C4-2B (cell line): ENCODE data around the gene OR13C5.

Source experiments
- H3K27ac ChIP-seq: fragments of 450-650 bp; 2 replicates; pipeline ENCODE4 v1.5.1; 2017
- ZFX ChIP-seq: fragments of 450-650 bp; IDR thresholded peaks from 2 replicates; pipeline ENCODE4 v1.6.1; 2017
- TF ChIP-seq, protein P1 (sequence below): fragments of 450-650 bp; conservative IDR thresholded peaks from 2 replicates; pipeline ENCODE4 v1.5.1; 2017; ENCODE audit warnings: mild to moderate bottlenecking

The OR13C5 gene

GRCh38 chr9:104575456-104575855 is 23.8 kb downstream of the OR13C5 start:
- H3K27ac ChIP-seq: no peak overlapping the region
- TF ChIP-seq ZFX: no peak
- TF ChIP-seq, protein P1, sequence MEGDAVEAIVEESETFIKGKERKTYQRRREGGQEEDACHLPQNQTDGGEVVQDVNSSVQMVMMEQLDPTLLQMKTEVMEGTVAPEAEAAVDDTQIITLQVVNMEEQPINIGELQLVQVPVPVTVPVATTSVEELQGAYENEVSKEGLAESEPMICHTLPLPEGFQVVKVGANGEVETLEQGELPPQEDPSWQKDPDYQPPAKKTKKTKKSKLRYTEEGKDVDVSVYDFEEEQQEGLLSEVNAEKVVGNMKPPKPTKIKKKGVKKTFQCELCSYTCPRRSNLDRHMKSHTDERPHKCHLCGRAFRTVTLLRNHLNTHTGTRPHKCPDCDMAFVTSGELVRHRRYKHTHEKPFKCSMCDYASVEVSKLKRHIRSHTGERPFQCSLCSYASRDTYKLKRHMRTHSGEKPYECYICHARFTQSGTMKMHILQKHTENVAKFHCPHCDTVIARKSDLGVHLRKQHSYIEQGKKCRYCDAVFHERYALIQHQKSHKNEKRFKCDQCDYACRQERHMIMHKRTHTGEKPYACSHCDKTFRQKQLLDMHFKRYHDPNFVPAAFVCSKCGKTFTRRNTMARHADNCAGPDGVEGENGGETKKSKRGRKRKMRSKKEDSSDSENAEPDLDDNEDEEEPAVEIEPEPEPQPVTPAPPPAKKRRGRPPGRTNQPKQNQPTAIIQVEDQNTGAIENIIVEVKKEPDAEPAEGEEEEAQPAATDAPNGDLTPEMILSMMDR: no peak

GRCh38 chr9:104572612-104573011 is 26.6 kb downstream of the OR13C5 start:
- no peak overlapping the region for H3K27ac ChIP-seq
- TF ChIP-seq ZFX: no peak
- TF ChIP-seq, protein P1: no peak

GRCh38 chr9:104568868-104569267 is 30.3 kb downstream of the OR13C5 start, which contains the start of gene OR13C8:
Gene OR13C8 (plus strand): TSS chr9:104569168. CDS start chr9:104569168, 0 bp downstream.
- no peak within 1 kb of the TSS for H3K27ac ChIP-seq
- TF ChIP-seq, protein P1: no peak

- TF ChIP-seq ZFX: no peak
- TF ChIP-seq, protein P1: no peak
- no peak overlapping the region for H3K27ac ChIP-seq
These were observed 34.9 kb downstream of the OR13C5 start for GRCh38 chr9:104564358-104564757.

GRCh38 chr9:104556830-104557634 is 42.2 kb downstream of the OR13C5 start:
- TF ChIP-seq ZFX: no peak
- TF ChIP-seq, protein P1: no peak
- no peak overlapping the region for H3K27ac ChIP-seq

DNA sequence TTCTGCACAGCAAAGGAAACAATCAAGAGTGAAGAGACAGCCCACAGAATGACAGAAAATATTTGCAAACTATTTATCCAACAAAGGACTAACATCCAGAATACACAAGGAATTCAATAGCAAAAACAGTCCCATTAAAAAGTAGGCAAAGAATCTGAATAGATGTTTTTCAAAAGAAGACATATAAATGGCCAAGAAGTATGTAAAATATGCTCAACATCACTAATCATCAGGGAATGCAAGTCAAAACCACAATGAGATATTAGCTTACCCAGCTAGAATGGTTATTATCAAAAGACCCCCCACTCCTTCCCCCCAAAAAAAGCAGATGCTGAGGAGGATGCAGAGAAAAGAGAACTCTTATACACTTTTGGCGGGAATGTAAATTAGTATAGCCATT is 43.7 kb downstream of the OR13C5 start:
- H3K27ac ChIP-seq: no peak overlapping the region
- TF ChIP-seq, protein P1: no peak
- TF ChIP-seq ZFX: no peak

DNA sequence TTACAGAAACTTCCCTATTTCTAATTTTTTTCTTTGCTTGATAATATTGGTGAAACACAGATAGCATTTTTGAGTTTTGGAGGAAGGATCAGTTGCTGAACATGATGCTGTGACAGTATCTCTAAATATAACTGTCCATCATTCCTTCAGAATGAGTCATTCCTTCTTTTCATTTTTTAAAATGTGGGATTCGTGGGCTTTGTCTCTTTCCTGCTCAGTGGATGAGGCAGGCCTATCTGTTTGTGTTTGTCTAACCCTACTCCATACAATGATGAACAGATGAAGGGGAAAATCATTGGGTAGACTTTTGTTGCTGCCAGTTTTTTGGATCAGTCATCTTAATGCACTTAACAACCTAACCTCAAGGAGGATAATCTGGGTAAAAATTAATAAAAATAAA is 46.0 kb downstream of the OR13C5 start:
- no peak for TF ChIP-seq ZFX
- TF ChIP-seq, protein P1: no peak

More for the DNA sequence above, 46.0 kb downstream of the OR13C5 start:
- H3K27ac ChIP-seq: no peak overlapping the region
